GM18505 (cell line): ENCODE data around the gene SACS.
A peak's percentile ranks its signal among the peaks of the same experiment; 100 is the strongest.

ENCODE experiments used
- ATAC-seq: cut with Tn5 transposase; IDR thresholded peaks from one replicate; pipeline ENCODE4 v1.9.1; 2021; ENCODE audit not compliant: unreplicated experiment
- POLR2A ChIP-seq: IDR thresholded peaks from 4 replicates; pipeline ENCODE4 v1.6.1; 2011; ENCODE audit warnings: borderline replicate concordance; ENCODE audit not compliant: insufficient read depth, insufficient read length; ENCODE audit errors: extremely low read depth

The SACS gene

GRCh38 chr13:23377983-23378632 lies 55.4 kb downstream of the SACS start:
- ATAC-seq = peak; percentile 31
- TF ChIP-seq POLR2A = no peak

GRCh38 chr13:23377579-23377978 lies 55.9 kb downstream of the SACS start:
- ATAC-seq = no peak
- no peak for TF ChIP-seq POLR2A

GRCh38 chr13:23375001-23375971 lies 58.2 kb downstream of the SACS start:
- TF ChIP-seq POLR2A = peak; percentile 80
- ATAC-seq = peak; percentile 78

GRCh38 chr13:23372264-23372906 lies 61.1 kb downstream of the SACS start:
- TF ChIP-seq POLR2A = no peak
- ATAC-seq = no peak

- TF ChIP-seq POLR2A = no peak
- ATAC-seq = no peak
Observed at GRCh38 chr13:23367907-23368306, 65.6 kb downstream of the SACS start.

DNA sequence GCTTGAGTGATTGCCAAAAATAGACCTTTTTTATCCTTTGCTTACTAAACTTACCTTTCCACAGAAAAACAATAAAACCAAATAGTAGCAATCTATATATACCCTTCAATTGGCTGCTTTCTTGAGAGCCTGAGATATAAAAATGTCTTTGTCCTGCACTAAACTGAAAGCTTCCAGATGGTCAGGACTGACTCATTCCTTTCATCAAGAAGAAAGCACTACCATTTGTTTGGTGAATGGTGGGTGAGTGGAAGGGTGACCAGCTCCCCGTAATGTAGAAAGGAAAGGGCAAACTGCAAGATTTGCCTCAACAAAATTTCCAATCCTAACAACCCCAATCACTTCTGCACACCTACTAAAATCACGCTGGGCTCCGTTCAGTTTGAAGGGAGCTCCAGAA lies 67.8 kb downstream of the SACS start:
- TF ChIP-seq POLR2A = no peak
- no peak for ATAC-seq

DNA sequence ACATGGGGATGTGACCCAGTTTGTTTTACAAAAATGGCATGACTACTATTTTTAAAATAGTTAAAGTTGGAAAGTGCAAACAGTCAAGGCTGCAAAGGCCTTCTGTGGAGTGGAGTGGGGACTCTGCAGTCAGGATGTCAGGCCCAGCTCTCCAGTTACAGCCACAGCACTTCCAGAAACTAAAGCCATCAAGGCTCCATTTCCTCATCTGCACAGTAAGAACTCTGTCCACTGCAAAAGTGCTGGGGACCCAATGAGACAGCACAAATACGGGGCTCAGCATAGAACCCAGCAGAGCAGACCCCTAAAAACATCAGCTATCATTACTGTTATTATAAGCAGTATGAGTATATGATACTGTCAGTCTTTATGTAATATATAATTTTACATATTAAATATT lies 73.6 kb downstream of the SACS start:
- no peak for TF ChIP-seq POLR2A
- ATAC-seq = no peak

GRCh38 chr13:23357349-23357748 lies 76.2 kb downstream of the SACS start:
- no peak for TF ChIP-seq POLR2A
- ATAC-seq = no peak

GRCh38 chr13:23356368-23356767 lies 77.1 kb downstream of the SACS start:
- TF ChIP-seq POLR2A = no peak
- ATAC-seq = no peak

DNA sequence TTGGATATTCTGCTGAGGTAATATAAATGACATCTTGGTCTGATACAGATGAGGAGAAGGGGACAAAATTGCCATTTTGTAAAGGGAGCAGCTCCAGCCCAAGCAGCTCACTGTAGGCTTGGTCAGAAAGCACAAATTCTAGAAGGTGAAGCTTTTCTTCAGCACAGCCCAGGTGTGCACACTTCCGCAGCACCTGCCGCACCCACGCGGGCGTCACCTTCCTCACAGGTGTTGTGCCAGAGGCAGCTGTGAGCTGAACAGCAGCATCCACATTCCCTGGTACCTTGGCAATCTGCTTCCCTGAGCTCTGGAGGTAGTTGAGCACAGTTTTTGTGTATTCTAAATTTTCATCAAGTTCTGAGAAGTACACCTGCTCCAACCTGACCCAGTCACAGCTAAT lies 79.0 kb downstream of the SACS start:
- TF ChIP-seq POLR2A = no peak
- no peak for ATAC-seq

GRCh38 chr13:23352161-23352560 lies 81.3 kb downstream of the SACS start:
- no peak for ATAC-seq

GRCh38 chr13:23350009-23350408 lies 83.5 kb downstream of the SACS start:
- ATAC-seq = no peak
- TF ChIP-seq POLR2A = no peak

More at GRCh38 chr13:23352161-23352560, 81.3 kb downstream of the SACS start:
- TF ChIP-seq POLR2A = no peak

- no peak for TF ChIP-seq POLR2A
- no peak for ATAC-seq
Observed at GRCh38 chr13:23349161-23349897, 84.2 kb downstream of the SACS start.
